22Rv1 (cell line): Measurements from ENCODE around the gene RCSD1.

Experiments used
- ZFX ChIP-seq: fragments of 450-650 bp; IDR thresholded peaks from 2 replicates; pipeline ENCODE4 v1.6.1; 2017; ENCODE audit warnings: antibody characterized with exemption, borderline replicate concordance
- TF ChIP-seq, protein P1 (sequence below): fragments of 450-650 bp; IDR thresholded peaks from 2 replicates; pipeline ENCODE4 v1.5.1; 2017; ENCODE audit warnings: mild to moderate bottlenecking

- TF ChIP-seq, protein P1, sequence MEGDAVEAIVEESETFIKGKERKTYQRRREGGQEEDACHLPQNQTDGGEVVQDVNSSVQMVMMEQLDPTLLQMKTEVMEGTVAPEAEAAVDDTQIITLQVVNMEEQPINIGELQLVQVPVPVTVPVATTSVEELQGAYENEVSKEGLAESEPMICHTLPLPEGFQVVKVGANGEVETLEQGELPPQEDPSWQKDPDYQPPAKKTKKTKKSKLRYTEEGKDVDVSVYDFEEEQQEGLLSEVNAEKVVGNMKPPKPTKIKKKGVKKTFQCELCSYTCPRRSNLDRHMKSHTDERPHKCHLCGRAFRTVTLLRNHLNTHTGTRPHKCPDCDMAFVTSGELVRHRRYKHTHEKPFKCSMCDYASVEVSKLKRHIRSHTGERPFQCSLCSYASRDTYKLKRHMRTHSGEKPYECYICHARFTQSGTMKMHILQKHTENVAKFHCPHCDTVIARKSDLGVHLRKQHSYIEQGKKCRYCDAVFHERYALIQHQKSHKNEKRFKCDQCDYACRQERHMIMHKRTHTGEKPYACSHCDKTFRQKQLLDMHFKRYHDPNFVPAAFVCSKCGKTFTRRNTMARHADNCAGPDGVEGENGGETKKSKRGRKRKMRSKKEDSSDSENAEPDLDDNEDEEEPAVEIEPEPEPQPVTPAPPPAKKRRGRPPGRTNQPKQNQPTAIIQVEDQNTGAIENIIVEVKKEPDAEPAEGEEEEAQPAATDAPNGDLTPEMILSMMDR = no peak
- no peak for TF ChIP-seq ZFX
Measured at GRCh38 chr1:167650269-167651160, 20.5 kb downstream of the RCSD1 start.
